Progenitor cell of endocrine pancreas (in vitro differentiated cells): ENCODE results near the gene ANXA9. TPM values are rescaled to one million over a fixed set of nuclear protein-coding genes. Genes with fewer than 3 reads are reported as not detected.

Experiments
- DNase-seq: peaks from one replicate; pipeline ENCODE4 v3.0.0; 2021; ENCODE audit warnings: low spot score; ENCODE audit not compliant: unreplicated experiment
- H3K27ac Mint-ChIP-seq: 2 replicates; pipeline ENCODE4 v1.8.0; 2021; ENCODE audit warnings: mild to moderate bottlenecking, moderate library complexity, mixed read lengths
- H3K27me3 Mint-ChIP-seq: 2 replicates; pipeline ENCODE4 v1.8.0; 2021; ENCODE audit warnings: mixed read lengths
- H3K36me3 Mint-ChIP-seq: 2 replicates; pipeline ENCODE4 v1.8.0; 2022; ENCODE audit warnings: mixed read lengths; ENCODE audit not compliant: insufficient read depth
- H3K4me1 Mint-ChIP-seq: 2 replicates; pipeline ENCODE4 v1.8.0; 2021; ENCODE audit warnings: low read depth, mixed read lengths
- H3K4me3 Mint-ChIP-seq: 2 replicates; pipeline ENCODE4 v1.8.0; 2021; ENCODE audit warnings: low read depth, mild to moderate bottlenecking, moderate library complexity, mixed read lengths
- H3K9me3 Mint-ChIP-seq: 2 replicates; pipeline ENCODE4 v1.8.0; 2021; ENCODE audit warnings: low read depth, mixed read lengths
- CTCF ChIP-seq: fragments of 200-600 bp; sonication (generic); IDR thresholded peaks from one replicate; pipeline ENCODE4 v1.5.0; 2021; ENCODE audit warnings: antibody characterized with exemption, mild to moderate bottlenecking; ENCODE audit not compliant: unreplicated experiment
- total RNA-seq: library from RNA; stranded (reverse); gene quantifications from 2 replicates; pipeline ENCODE4 v1.2.1, GENCODE V29; 2021

ANXA9 gene
- total RNA-seq, 1 donor from 2014 or later, result 3.5 TPM

- H3K27ac Mint-ChIP-seq, result no peak overlapping the region
- DNase-seq, result no peak
- no peaks in the 10 kb centered on the region for H3K9me3 Mint-ChIP-seq
- peaks cover 15% of the 10 kb centered on the region for H3K4me1 Mint-ChIP-seq
- H3K36me3 Mint-ChIP-seq, result peaks cover 15% of the 10 kb centered on the region
- no peak overlapping the region for H3K4me3 Mint-ChIP-seq
- no peak for TF ChIP-seq CTCF
- no peaks in the 10 kb centered on the region for H3K27me3 Mint-ChIP-seq
These were observed 17.8 kb downstream of the ANXA9 start for GRCh38 chr1:150999926-151000325.

- no peak for TF ChIP-seq CTCF
- peaks cover 15% of the 10 kb centered on the region for H3K36me3 Mint-ChIP-seq
- H3K4me3 Mint-ChIP-seq, result no peak overlapping the region
- no peak for DNase-seq
- H3K9me3 Mint-ChIP-seq, result no peaks in the 10 kb centered on the region
- no peak overlapping the region for H3K27ac Mint-ChIP-seq
- H3K4me1 Mint-ChIP-seq, result peaks cover 17% of the 10 kb centered on the region
- no peaks in the 10 kb centered on the region for H3K27me3 Mint-ChIP-seq
These were observed 18.3 kb downstream of the ANXA9 start for GRCh38 chr1:151000408-151000807.

- no peak for TF ChIP-seq CTCF
- no peak overlapping the region for H3K4me3 Mint-ChIP-seq
- no peak for DNase-seq
- peaks cover 29% of the 10 kb centered on the region for H3K4me1 Mint-ChIP-seq
- H3K9me3 Mint-ChIP-seq, result no peaks in the 10 kb centered on the region
- no peak overlapping the region for H3K27ac Mint-ChIP-seq
- no peaks in the 10 kb centered on the region for H3K27me3 Mint-ChIP-seq
- H3K36me3 Mint-ChIP-seq, result peaks cover 15% of the 10 kb centered on the region
These were observed 19.5 kb downstream of the ANXA9 start for GRCh38 chr1:151001602-151002001.

- Mint-ChIP-seq H3K9me3 (no peaks in the 10 kb centered on the region), H3K4me3 (no peak overlapping the region), H3K27me3 (no peaks in the 10 kb centered on the region), H3K4me1 (peaks cover 34% of the 10 kb centered on the region), H3K36me3 (peaks cover 13% of the 10 kb centered on the region), H3K27ac (no peak overlapping the region)
- DNase-seq, result no peak
- TF ChIP-seq CTCF, result no peak
These were observed 20.0 kb downstream of the ANXA9 start for GRCh38 chr1:151002051-151002450.

- no peak for DNase-seq
- Mint-ChIP-seq H3K4me1 (peaks cover 39% of the 10 kb centered on the region), H3K27me3 (no peaks in the 10 kb centered on the region), H3K36me3 (peaks cover 10% of the 10 kb centered on the region), H3K27ac (peak overlapping the region; percentile 87), H3K4me3 (no peak overlapping the region), H3K9me3 (no peaks in the 10 kb centered on the region)
- TF ChIP-seq CTCF, result no peak
These were observed 20.5 kb downstream of the ANXA9 start for GRCh38 chr1:151002611-151003010.
